OCI-LY1 (cell line): ENCODE measurements around the gene PCDHGA10.

Experiments used
- CTCF ChIP-seq: fragments of 200-600 bp; sonication (generic), shearing (Covaris generic); IDR thresholded peaks from 2 replicates; pipeline ENCODE4 v1.5.1; 2017; ENCODE audit warnings: mild to moderate bottlenecking, antibody characterized with exemption, low read length, moderate library complexity, mixed read lengths
- EZH2 ChIP-seq: fragments of 200-600 bp; sonication (generic), shearing (Covaris generic); IDR thresholded peaks from 2 replicates; pipeline ENCODE4 v1.8.0; 2017; ENCODE audit warnings: borderline replicate concordance, mixed run types, mild to moderate bottlenecking, antibody characterized with exemption, low read length, moderate library complexity, mixed read lengths

GRCh38 chr5:141440341-141440740 lies 27.6 kb downstream of the PCDHGA10 start:
- TF ChIP-seq CTCF (no peak), EZH2 (no peak)
